ENCODE results near the gene NEK8.
"Not testable (repeated sequence)": the region's sequence is repeated elsewhere in the genome, so short reads cannot be mapped to it uniquely, and the experiment has no call there.

NEK8 gene

GRCh38 chr17:28726226-28726626 is 2.4 kb upstream of the NEK8 start, which contains the start of gene TLCD1:
Gene TLCD1 (minus strand): TSS chr17:28726233. CDS start chr17:28726097, 136 bp downstream.
- H3K4me3 ChIP-seq (ENCODE audit: control insufficient read depth, low read depth, low read length), result peak within 1 kb of the TSS; percentile 73
- DNase-seq (ENCODE audit: low read depth), result no peak
- TF ChIP-seq CTCF (conservative IDR thresholded peaks at IDR 0.05; ENCODE audit: control insufficient read depth, insufficient read depth, low read depth, low read length), result no peak

GRCh38 chr17:28726627-28727491 is 1.7 kb upstream of the NEK8 start:
- DNase-seq (ENCODE audit: low read depth), result peak; percentile 89
- peak; percentile 93 for TF ChIP-seq CTCF (conservative IDR thresholded peaks at IDR 0.05; ENCODE audit: control insufficient read depth, insufficient read depth, low read depth, low read length)
- peak overlapping the region; percentile 73 for H3K4me3 ChIP-seq (ENCODE audit: control insufficient read depth, low read depth, low read length)

- TF ChIP-seq CTCF (conservative IDR thresholded peaks at IDR 0.05; ENCODE audit: control insufficient read depth, insufficient read depth, low read depth, low read length), result no peak
- no peak overlapping the region for H3K4me3 ChIP-seq (ENCODE audit: control insufficient read depth, low read depth, low read length)
- DNase-seq (ENCODE audit: low read depth), result no peak
These were observed 1.4 kb downstream of the NEK8 start for GRCh38 chr17:28729950-28730330.

- TF ChIP-seq CTCF (conservative IDR thresholded peaks at IDR 0.05; ENCODE audit: control insufficient read depth, insufficient read depth, low read depth, low read length), result no peak
- no peak overlapping the region for H3K4me3 ChIP-seq (ENCODE audit: control insufficient read depth, low read depth, low read length)
- no peak for DNase-seq (ENCODE audit: low read depth)
These were observed 4.8 kb downstream of the NEK8 start for GRCh38 chr17:28733346-28733745.

GRCh38 chr17:28734712-28735241 is 6.2 kb downstream of the NEK8 start:
- no peak overlapping the region for H3K4me3 ChIP-seq (ENCODE audit: control insufficient read depth, low read depth, low read length)
- DNase-seq (ENCODE audit: low read depth), result no peak
- no peak for TF ChIP-seq CTCF (conservative IDR thresholded peaks at IDR 0.05; ENCODE audit: control insufficient read depth, insufficient read depth, low read depth, low read length)

GRCh38 chr17:28735242-28735722 is 6.7 kb downstream of the NEK8 start:
- DNase-seq (ENCODE audit: low read depth), result no peak
- H3K4me3 ChIP-seq (ENCODE audit: control insufficient read depth, low read depth, low read length), result no peak overlapping the region

GRCh38 chr17:28735913-28736769 is 7.6 kb downstream of the NEK8 start:
- DNase-seq (ENCODE audit: low read depth); H3K4me3 ChIP-seq (ENCODE audit: control insufficient read depth, low read depth, low read length): not testable (repeated sequence)

More at GRCh38 chr17:28735242-28735722, 6.7 kb downstream of the NEK8 start:
- TF ChIP-seq CTCF (conservative IDR thresholded peaks at IDR 0.05; ENCODE audit: control insufficient read depth, insufficient read depth, low read depth, low read length), result no peak
